ENCODE results near the gene RNF6.
"Not testable (repeated sequence)": the region's sequence is repeated elsewhere in the genome, so short reads cannot be mapped to it uniquely, and the experiment has no call there.

The RNF6 gene

GRCh38 chr13:26255691-26256277 lies 33.7 kb upstream of the RNF6 start:
- no peaks in the 10 kb centered on the region for H3K9me3 ChIP-seq
- H3K4me3 ChIP-seq (ENCODE audit: low read depth, low read length): peak overlapping the region; percentile 87
- DNase-seq: peak; percentile 14
- TF ChIP-seq, protein P1, sequence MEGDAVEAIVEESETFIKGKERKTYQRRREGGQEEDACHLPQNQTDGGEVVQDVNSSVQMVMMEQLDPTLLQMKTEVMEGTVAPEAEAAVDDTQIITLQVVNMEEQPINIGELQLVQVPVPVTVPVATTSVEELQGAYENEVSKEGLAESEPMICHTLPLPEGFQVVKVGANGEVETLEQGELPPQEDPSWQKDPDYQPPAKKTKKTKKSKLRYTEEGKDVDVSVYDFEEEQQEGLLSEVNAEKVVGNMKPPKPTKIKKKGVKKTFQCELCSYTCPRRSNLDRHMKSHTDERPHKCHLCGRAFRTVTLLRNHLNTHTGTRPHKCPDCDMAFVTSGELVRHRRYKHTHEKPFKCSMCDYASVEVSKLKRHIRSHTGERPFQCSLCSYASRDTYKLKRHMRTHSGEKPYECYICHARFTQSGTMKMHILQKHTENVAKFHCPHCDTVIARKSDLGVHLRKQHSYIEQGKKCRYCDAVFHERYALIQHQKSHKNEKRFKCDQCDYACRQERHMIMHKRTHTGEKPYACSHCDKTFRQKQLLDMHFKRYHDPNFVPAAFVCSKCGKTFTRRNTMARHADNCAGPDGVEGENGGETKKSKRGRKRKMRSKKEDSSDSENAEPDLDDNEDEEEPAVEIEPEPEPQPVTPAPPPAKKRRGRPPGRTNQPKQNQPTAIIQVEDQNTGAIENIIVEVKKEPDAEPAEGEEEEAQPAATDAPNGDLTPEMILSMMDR (IDR thresholded peaks at IDR 0.05; ENCODE audit: low read depth, low read length): peak; percentile 46
- H3K4me1 ChIP-seq: peaks cover 6% of the 10 kb centered on the region; the same call in 1 of the 2 replicates
- H3K27me3 ChIP-seq: no peaks in the 10 kb centered on the region
- H3K36me3 ChIP-seq: no peaks in the 10 kb centered on the region

GRCh38 chr13:26255115-26255514 lies 33.0 kb upstream of the RNF6 start:
- TF ChIP-seq, protein P1 (IDR thresholded peaks at IDR 0.05; ENCODE audit: low read depth, low read length): no peak
- peaks cover 6% of the 10 kb centered on the region; the same call in 1 of the 2 replicates for H3K4me1 ChIP-seq
- peak overlapping the region; percentile 87 for H3K4me3 ChIP-seq (ENCODE audit: low read depth, low read length)
- no peaks in the 10 kb centered on the region for H3K36me3 ChIP-seq
- H3K9me3 ChIP-seq: no peaks in the 10 kb centered on the region
- H3K27me3 ChIP-seq: no peaks in the 10 kb centered on the region
- no peak for DNase-seq

- Histone ChIP-seq H3K9me3 (no peaks in the 10 kb centered on the region), H3K36me3 (no peaks in the 10 kb centered on the region), H3K4me3 (ENCODE audit: low read depth, low read length) (peak overlapping the region; percentile 87), H3K27me3 (no peaks in the 10 kb centered on the region), H3K4me1 (peaks cover 6% of the 10 kb centered on the region; the same call in 1 of the 2 replicates)
- TF ChIP-seq, protein P1 (IDR thresholded peaks at IDR 0.05; ENCODE audit: low read depth, low read length): no peak
- peak; percentile 57 for DNase-seq
Observed at GRCh38 chr13:26254583-26255111, 32.5 kb upstream of the RNF6 start.

DNA sequence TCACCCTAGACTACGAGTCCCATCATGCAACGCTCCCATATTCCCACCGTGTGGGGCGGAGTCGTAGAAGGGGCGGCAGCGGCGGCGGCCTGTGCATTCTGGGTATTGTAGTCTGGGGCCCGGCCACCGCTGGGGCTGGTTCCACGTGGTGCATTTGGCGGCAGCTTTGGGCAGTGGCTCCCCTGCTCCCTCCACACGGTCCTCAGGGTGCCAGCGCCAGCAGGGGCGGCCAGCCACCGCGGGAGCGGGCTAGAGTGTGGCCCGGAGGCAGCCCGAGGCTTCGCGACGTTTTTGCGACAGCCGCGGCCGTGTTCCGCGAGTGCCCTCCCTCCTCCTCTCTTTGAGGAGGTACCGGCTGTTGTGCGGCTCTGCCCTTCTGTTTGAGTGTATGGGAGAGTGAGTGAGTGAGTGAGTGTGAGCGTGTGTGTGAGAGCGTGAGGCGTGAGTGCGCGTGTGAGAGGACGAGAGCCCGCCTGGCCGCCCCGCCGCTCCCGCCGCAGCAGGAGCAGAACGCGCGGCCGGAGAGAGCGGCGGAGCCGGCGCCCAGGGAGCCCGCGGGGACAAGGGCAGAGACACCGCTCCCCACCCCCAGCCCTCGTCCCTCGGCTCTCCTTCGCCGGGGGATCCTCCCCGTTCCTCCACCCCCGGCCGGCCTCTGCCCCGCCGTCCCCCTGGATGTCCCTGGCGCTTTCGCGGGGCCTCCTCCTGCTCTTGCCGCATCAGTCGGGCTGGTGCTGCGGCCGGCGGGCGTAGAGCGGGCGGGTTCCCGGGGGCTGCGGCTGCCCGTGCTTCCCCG lies 31.9 kb upstream of the RNF6 start, which contains the start of gene CDK8:
TSS of gene CDK8 (plus strand) at position 343 of the 796 bp plus-strand sequence. CDS start 513 bp downstream, outside the sequence.
- TF ChIP-seq, protein P1 (IDR thresholded peaks at IDR 0.05; ENCODE audit: low read depth, low read length): no peak
- no peaks in the 10 kb centered on the region for H3K27me3 ChIP-seq
- no peaks in the 10 kb centered on the region for H3K9me3 ChIP-seq
- H3K36me3 ChIP-seq: no peaks in the 10 kb centered on the region
- peaks cover 6% of the 10 kb centered on the region; the same call in 1 of the 2 replicates for H3K4me1 ChIP-seq
- peak within 1 kb of the TSS; percentile 87 for H3K4me3 ChIP-seq (ENCODE audit: low read depth, low read length)
- DNase-seq: peak; percentile 90

DNA sequence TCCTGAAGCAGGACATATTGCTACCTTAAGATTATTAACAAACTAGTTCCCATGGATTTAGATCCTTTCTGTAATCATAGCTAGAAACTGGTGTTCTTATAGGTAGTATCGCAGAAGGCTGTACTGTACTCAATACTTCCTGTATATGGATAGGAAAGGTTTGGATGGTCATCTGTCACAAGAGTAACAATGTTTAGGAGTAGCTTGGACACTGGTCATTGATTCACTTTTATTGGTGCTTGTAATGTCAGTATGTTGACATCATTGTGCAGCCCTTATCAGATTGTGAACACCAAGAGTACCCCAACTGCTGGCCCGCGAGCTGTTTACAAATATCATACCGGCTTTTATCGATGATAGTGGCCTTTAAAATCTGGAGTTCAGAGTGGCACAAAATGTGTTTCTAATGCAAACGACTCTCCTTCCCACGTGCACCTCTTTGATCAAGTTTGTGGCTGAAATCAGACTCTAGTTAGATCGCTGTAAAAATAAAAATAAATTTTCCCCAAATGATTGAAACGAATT lies 31.2 kb upstream of the RNF6 start:
- Histone ChIP-seq H3K4me3 (ENCODE audit: low read depth, low read length) (peak overlapping the region; percentile 87), H3K9me3 (no peaks in the 10 kb centered on the region), H3K4me1 (peaks cover 6% of the 10 kb centered on the region; the same call in 1 of the 2 replicates), H3K27me3 (no peaks in the 10 kb centered on the region), H3K36me3 (no peaks in the 10 kb centered on the region)
- TF ChIP-seq, protein P1 (IDR thresholded peaks at IDR 0.05; ENCODE audit: low read depth, low read length): no peak
- DNase-seq: no peak

DNA sequence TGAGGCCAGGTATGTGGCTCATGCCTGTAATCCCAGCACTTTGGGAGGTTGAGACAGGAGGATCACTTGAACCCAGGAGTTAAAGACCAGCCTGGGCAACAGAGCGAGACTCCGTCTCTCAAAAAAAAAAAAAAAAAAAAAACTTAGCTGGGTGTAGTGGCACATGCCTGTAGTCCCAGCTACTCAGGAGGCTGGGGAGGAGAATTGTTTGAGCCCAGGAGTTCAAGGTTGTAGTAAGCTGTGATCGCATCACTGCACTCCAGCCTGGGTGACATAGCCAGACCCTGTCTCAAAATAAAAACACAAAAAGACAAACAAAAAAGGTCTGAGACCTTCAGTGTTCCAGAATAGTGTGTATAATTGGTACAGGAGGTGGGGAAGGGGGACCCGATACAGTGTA lies 29.9 kb upstream of the RNF6 start:
- H3K4me1 ChIP-seq; H3K36me3 ChIP-seq; DNase-seq; H3K9me3 ChIP-seq; H3K4me3 ChIP-seq (ENCODE audit: low read depth, low read length); H3K27me3 ChIP-seq: not testable (repeated sequence)
